OCI-LY7 (cell line): ENCODE data around the gene ABCC4. TPM values are rescaled to one million over a fixed set of nuclear protein-coding genes. Genes with fewer than 3 reads are reported as not detected.

Source experiments
- BruUV-seq: library from RNA; stranded (reverse); fragments of 400-500 nt; replicated peaks from 2 replicates; lab custom pipeline; 2021; lab: Mats Ljungman, UMichigan
- CTCF ChIA-PET: fragments of 300-600 bp; sonication (Branson Sonifier 250); formaldehyde crosslinking; loops from one replicate; lab custom pipeline; 2022; ENCODE audit warnings: antibody characterized with exemption; ENCODE audit not compliant: unreplicated experiment; lab: Charles Lee
- POLR2A ChIA-PET: fragments of 300-600 bp; sonication (Branson Sonifier 250); formaldehyde crosslinking; loops from one replicate; lab custom pipeline; 2022; ENCODE audit warnings: antibody characterized with exemption; lab: Charles Lee
- DNase-seq: peaks from one replicate; pipeline ENCODE4 v3.0.0-alpha.2; 2015; ENCODE audit warnings: low spot score
- H2AFZ ChIP-seq: fragments of 200-600 bp; sonication (generic), shearing (Covaris generic); 2 replicates; pipeline ENCODE4 v1.6.1; 2014; ENCODE audit warnings: mild to moderate bottlenecking, antibody characterized with exemption, low read length, moderate library complexity
- H3K27ac ChIP-seq: fragments of 200-600 bp; sonication (generic); 2 replicates; pipeline ENCODE4 v1.5.1; 2014; ENCODE audit warnings: mixed run types, low read depth, mild to moderate bottlenecking, moderate library complexity, low read length, inconsistent platforms; ENCODE audit not compliant: poor library complexity, severe bottlenecking
- H3K36me3 ChIP-seq: fragments of 200-600 bp; sonication (generic); 2 replicates; pipeline ENCODE4 v1.6.1; 2014; ENCODE audit warnings: mild to moderate bottlenecking, antibody characterized with exemption, low read length, moderate library complexity, mixed read lengths; ENCODE audit not compliant: insufficient read depth
- H3K4me1 ChIP-seq: fragments of 200-600 bp; sonication (generic); 2 replicates; pipeline ENCODE4 v1.5.1; 2014; ENCODE audit warnings: mild to moderate bottlenecking, low read length; ENCODE audit not compliant: insufficient read depth, poor library complexity, severe bottlenecking
- H3K4me2 ChIP-seq: fragments of 200-600 bp; sonication (generic); 2 replicates; pipeline ENCODE4 v1.6.1; 2014; ENCODE audit warnings: mild to moderate bottlenecking, low read length
- H3K4me3 ChIP-seq: fragments of 200-600 bp; sonication (generic); 2 replicates; pipeline ENCODE4 v1.5.1; 2014; ENCODE audit warnings: mild to moderate bottlenecking, low read depth, low read length; ENCODE audit not compliant: poor library complexity, severe bottlenecking
- H3K79me2 ChIP-seq: fragments of 200-600 bp; sonication (generic); 2 replicates; pipeline ENCODE4 v1.6.1; 2016; ENCODE audit warnings: low read depth, mild to moderate bottlenecking, low read length, moderate library complexity, mixed read lengths; ENCODE audit not compliant: insufficient read depth
- H3K9me2 ChIP-seq: fragments of 200-600 bp; sonication (generic); 2 replicates; pipeline ENCODE4 v1.6.1; 2016; ENCODE audit warnings: mild to moderate bottlenecking, low read length, mixed read lengths; ENCODE audit not compliant: insufficient read depth
- H3K9me3 ChIP-seq: fragments of 200-600 bp; sonication (generic); 2 replicates; pipeline ENCODE4 v1.6.1; 2014; ENCODE audit warnings: mild to moderate bottlenecking, mixed run types, low read length, mixed read lengths
- H4K20me1 ChIP-seq: fragments of 200-600 bp; sonication (generic); 2 replicates; pipeline ENCODE4 v1.6.1; 2014; ENCODE audit warnings: mild to moderate bottlenecking, antibody characterized with exemption, low read length, moderate library complexity, mixed read lengths; ENCODE audit not compliant: insufficient read depth
- EZH2phosphoT487 ChIP-seq: fragments of 200-600 bp; sonication (generic); IDR thresholded peaks from 2 replicates; pipeline ENCODE4 v1.6.1; 2018; ENCODE audit warnings: low read depth, borderline replicate concordance, mild to moderate bottlenecking, mixed run types, antibody characterized with exemption, low read length, moderate library complexity, mixed read lengths
- intact Hi-C: fragments of 100-400 bp; cut with micrococcal nuclease; formaldehyde crosslinking; loops from one replicate; pipeline ENCODE4 v1.10.0; 2022; ENCODE audit not compliant: unreplicated experiment
- total RNA-seq, 2 experiments: library from RNA; depleted of rRNA in 1 of 2; stranded (reverse); fragments of >200 nt in 1 of 2; shearing (Covaris generic) in 1 of 2; gene quantifications; 2 replicates each; pipeline ENCODE4 v1.2.3, GENCODE V29; 2014 to 2022
- TF ChIP-seq, protein P1 (sequence below): fragments of 200-600 bp; sonication (generic); conservative IDR thresholded peaks from 2 replicates; pipeline ENCODE4 v1.5.1; 2014; ENCODE audit warnings: mild to moderate bottlenecking, antibody characterized with exemption, low read length, moderate library complexity, mixed read lengths

ABCC4 gene
- total RNA-seq, 2 experiments from 2014 or later = 7.3 to 7.8 TPM

- BruUV-seq = no TSS peak
- no peak overlapping the region for H3K4me2 ChIP-seq
Measured at GRCh38 chr13:95212983-95213850, 88.0 kb downstream of the ABCC4 start.

DNA sequence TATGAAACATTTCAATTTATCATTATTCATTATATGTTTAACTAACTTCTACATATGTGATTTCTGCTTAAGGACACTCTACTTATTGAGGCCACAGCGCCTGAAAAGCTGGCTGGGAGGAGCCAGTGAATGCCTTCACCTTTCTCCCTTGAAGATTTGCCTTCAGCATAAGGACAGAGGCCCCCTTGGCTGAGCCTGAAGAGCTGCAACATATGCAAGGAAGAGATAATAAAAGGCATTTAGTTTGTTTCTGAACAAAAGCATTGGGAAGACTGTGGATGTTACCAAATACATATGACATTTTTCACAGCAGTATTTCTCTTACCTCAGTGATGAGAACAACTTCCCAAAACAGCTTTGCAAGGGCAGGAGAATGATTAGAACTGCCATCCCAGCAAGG lies 92.1 kb downstream of the ABCC4 start:
- Histone ChIP-seq H3K9me3 (no peaks in the 10 kb centered on the region), H4K20me1 (no peaks in the 10 kb centered on the region), H3K4me2 (peak overlapping the region; percentile 52), H3K4me1 (peaks cover 31% of the 10 kb centered on the region), H2AFZ (no peak overlapping the region), H3K27ac (peak overlapping the region; percentile 71), H3K4me3 (no peak overlapping the region), H3K79me2 (no peaks in the 10 kb centered on the region), H3K9me2 (no peaks in the 10 kb centered on the region), H3K36me3 (peaks cover 28% of the 10 kb centered on the region)
- CTCF ChIA-PET = no interaction called here
- intact Hi-C loops = loop anchor here (5.0 kb wide), 1 partner anchor 93 kb away; the partner anchor contains the start of gene ABCC4
- no TSS peak for BruUV-seq
- no peak for DNase-seq
- POLR2A ChIA-PET = interaction anchor here (1.0 to 2.9 kb wide), 3 partner anchors 18 to 30 kb away, joined by 3 to 12 read pairs (median 3); no protein-coding TSS in a partner anchor
- no peak for TF ChIP-seq EZH2phosphoT487
- TF ChIP-seq, protein P1, sequence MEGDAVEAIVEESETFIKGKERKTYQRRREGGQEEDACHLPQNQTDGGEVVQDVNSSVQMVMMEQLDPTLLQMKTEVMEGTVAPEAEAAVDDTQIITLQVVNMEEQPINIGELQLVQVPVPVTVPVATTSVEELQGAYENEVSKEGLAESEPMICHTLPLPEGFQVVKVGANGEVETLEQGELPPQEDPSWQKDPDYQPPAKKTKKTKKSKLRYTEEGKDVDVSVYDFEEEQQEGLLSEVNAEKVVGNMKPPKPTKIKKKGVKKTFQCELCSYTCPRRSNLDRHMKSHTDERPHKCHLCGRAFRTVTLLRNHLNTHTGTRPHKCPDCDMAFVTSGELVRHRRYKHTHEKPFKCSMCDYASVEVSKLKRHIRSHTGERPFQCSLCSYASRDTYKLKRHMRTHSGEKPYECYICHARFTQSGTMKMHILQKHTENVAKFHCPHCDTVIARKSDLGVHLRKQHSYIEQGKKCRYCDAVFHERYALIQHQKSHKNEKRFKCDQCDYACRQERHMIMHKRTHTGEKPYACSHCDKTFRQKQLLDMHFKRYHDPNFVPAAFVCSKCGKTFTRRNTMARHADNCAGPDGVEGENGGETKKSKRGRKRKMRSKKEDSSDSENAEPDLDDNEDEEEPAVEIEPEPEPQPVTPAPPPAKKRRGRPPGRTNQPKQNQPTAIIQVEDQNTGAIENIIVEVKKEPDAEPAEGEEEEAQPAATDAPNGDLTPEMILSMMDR = no peak

More at GRCh38 chr13:95212983-95213850, 88.0 kb downstream of the ABCC4 start:
- CTCF ChIA-PET = no interaction called here
- DNase-seq = no peak
- POLR2A ChIA-PET = no interaction called here
- Histone ChIP-seq H3K4me3 (no peak overlapping the region), H3K9me2 (no peaks in the 10 kb centered on the region), H3K27ac (no peak overlapping the region), H3K79me2 (no peaks in the 10 kb centered on the region), H3K4me1 (peaks cover 22% of the 10 kb centered on the region), H3K36me3 (no peaks in the 10 kb centered on the region), H4K20me1 (no peaks in the 10 kb centered on the region), H2AFZ (no peak overlapping the region), H3K9me3 (no peaks in the 10 kb centered on the region)
- TF ChIP-seq EZH2phosphoT487 = no peak
- TF ChIP-seq, protein P1 = no peak
- intact Hi-C loops = no loop called here
